GM12878 (cell line): ENCODE measurements around the gene RYR2. TPM values are rescaled to one million over a fixed set of nuclear protein-coding genes. Genes with fewer than 3 reads are reported as not detected.

ENCODE experiments used
- ATAC-seq: fragments of 200-7000 bp; cut with Tn5 transposase; 3 replicates; pipeline ENCODE4 v1.9.1; 2020; ENCODE audit warnings: mild to moderate bottlenecking, moderate library complexity
- BruUV-seq: library from RNA; stranded (reverse); fragments of 400-500 nt; replicated peaks from 2 replicates; lab custom pipeline; 2021; lab: Mats Ljungman, UMichigan
- CTCF ChIA-PET: fragments of 300-600 bp; sonication (Branson Sonifier 250); formaldehyde crosslinking; extraction: SDS; loops from one replicate; lab custom pipeline; 2021; ENCODE audit warnings: inconsistent platforms; lab: Yijun Ruan, JAX
- POLR2A ChIA-PET: fragments of 350-600 bp; formaldehyde crosslinking; extraction: SDS; loops from one replicate; lab custom pipeline; 2021; ENCODE audit warnings: inconsistent platforms; lab: Charles Lee
- RAD21 ChIA-PET: fragments of 300-600 bp; sonication (Branson Sonifier 250); formaldehyde crosslinking; loops from one replicate; lab custom pipeline; 2023; ENCODE audit warnings: antibody characterized with exemption; ENCODE audit not compliant: unreplicated experiment; lab: Charles Lee
- SMC1A ChIA-PET: fragments of 300-600 bp; sonication (Branson Sonifier 250); formaldehyde crosslinking; loops from one replicate; lab custom pipeline; 2023; ENCODE audit not compliant: unreplicated experiment, uncharacterized antibody; lab: Charles Lee
- DNase-seq: peaks from one replicate; pipeline ENCODE4 v3.0.0-alpha.2; 2011; ENCODE audit warnings: low read depth, low spot score
- FAIRE-seq: peaks from 3 replicates; lab custom pipeline; 2011; peaks lifted over from hg19 to GRCh38; lab: Jason Lieb, UNC
- H2AFZ ChIP-seq: 2 replicates; pipeline ENCODE4 v1.6.0; 2011; ENCODE audit warnings: low read depth, low read length, control low read depth; ENCODE audit not compliant: control insufficient read depth
- H3K27ac ChIP-seq: 2 replicates; pipeline ENCODE4 v1.5.1; 2011; ENCODE audit warnings: control low read depth; ENCODE audit not compliant: control insufficient read depth, insufficient read depth
- H3K27me3 ChIP-seq, 2 experiments: replicated peaks in 1 of 2; 2 replicates each; pipeline versions ENCODE4 v1.6.0 to v1.6.1; 2011; ENCODE audit warnings: low read length in 1 of 2; ENCODE audit not compliant: control insufficient read depth in 2 of 2, insufficient read depth in 2 of 2
- H3K36me3 ChIP-seq, 2 experiments: 2 replicates each; pipeline ENCODE4 v1.5.1; 2011; ENCODE audit warnings: low read length in 1 of 2; ENCODE audit not compliant: control insufficient read depth in 2 of 2, insufficient read depth in 2 of 2
- H3K4me1 ChIP-seq: 2 replicates; pipeline ENCODE4 v1.6.1; 2011; ENCODE audit warnings: mild to moderate bottlenecking, low read length, moderate library complexity, mixed read lengths; ENCODE audit not compliant: control insufficient read depth, insufficient read depth
- H3K4me2 ChIP-seq: 2 replicates; pipeline ENCODE4 v1.6.0; 2011; ENCODE audit warnings: control low read depth; ENCODE audit not compliant: control insufficient read depth, insufficient read depth
- H3K4me3 ChIP-seq: fragments of 200-600 bp; sonication (generic); 2 replicates; pipeline ENCODE4 v1.5.1; 2016
- H3K79me2 ChIP-seq: 2 replicates; pipeline ENCODE4 v1.6.0; 2011; ENCODE audit warnings: low read length; ENCODE audit not compliant: control insufficient read depth, insufficient read depth
- H3K9ac ChIP-seq: 2 replicates; pipeline ENCODE4 v1.8.0; 2011; ENCODE audit warnings: low read length, control low read depth, mixed read lengths; ENCODE audit not compliant: control insufficient read depth, insufficient read depth
- H3K9me3 ChIP-seq: replicated peaks from 3 replicates; pipeline ENCODE4 v1.5.1; 2011; ENCODE audit warnings: mild to moderate bottlenecking, low read length; ENCODE audit not compliant: control insufficient read depth, insufficient read depth
- H4K20me1 ChIP-seq: 2 replicates; pipeline ENCODE4 v1.6.0; 2011; ENCODE audit not compliant: control insufficient read depth, insufficient read depth
- BMI1 ChIP-seq: fragments of 450-650 bp; IDR thresholded peaks from 2 replicates; pipeline ENCODE4 v1.6.1; 2016; ENCODE audit warnings: mild to moderate bottlenecking, moderate library complexity, borderline replicate concordance
- CREM ChIP-seq: IDR thresholded peaks from 2 replicates; pipeline ENCODE4 v1.6.1; 2014; ENCODE audit warnings: antibody characterized with exemption, low read depth
- EP300 ChIP-seq, 2 experiments: fragments of 150-350 bp in 1 of 2; IDR thresholded peaks; 2 replicates each; pipeline ENCODE4 v1.6.1; 2011 to 2012; ENCODE audit warnings: low read depth in 2 of 2, low read length in 2 of 2, borderline replicate concordance in 1 of 2, improper control_type of control experiment in 1 of 2, inconsistent platforms in 1 of 2; ENCODE audit not compliant: control insufficient read depth in 1 of 2
- IKZF2 ChIP-seq, 2 experiments: fragments of 450-650 bp; IDR thresholded peaks; 2 replicates each; pipeline ENCODE4 v1.6.1; 2017; ENCODE audit warnings: mild to moderate bottlenecking in 2 of 2, moderate library complexity in 2 of 2
- JUND ChIP-seq: IDR thresholded peaks from 2 replicates; pipeline ENCODE4 v1.6.1; 2012; ENCODE audit warnings: low read depth, mild to moderate bottlenecking, low read length, improper control_type of control experiment, moderate library complexity
- KLF5 ChIP-seq: fragments of 450-650 bp; IDR thresholded peaks from 2 replicates; pipeline ENCODE4 v1.6.1; 2014; ENCODE audit warnings: mild to moderate bottlenecking; ENCODE audit not compliant: partially characterized antibody
- POLR2A ChIP-seq: IDR thresholded peaks from 2 replicates; pipeline ENCODE4 v1.6.1; 2011; ENCODE audit warnings: low read depth, mild to moderate bottlenecking, low read length
- in situ Hi-C: fragments of 300-500 bp; cut with MboI; formaldehyde crosslinking; loops from 9 replicates; pipeline ENCODE4 v1.14.3; 2018; ENCODE audit warnings: mixed read lengths
- intact Hi-C: fragments of 100-400 bp; cut with micrococcal nuclease; formaldehyde crosslinking; loops from one replicate; pipeline ENCODE4 v1.14.2; 2022; ENCODE audit not compliant: unreplicated experiment
- polyA plus RNA-seq, 11 experiments: library from polyadenylated mRNA; depleted of rRNA in 4 of 11; unstranded in 6 of 11; stranded (reverse) in 5 of 11; fragments of >200 nt; fragmentation: Nextera tagmentation in 4 of 11; fragmentation: Illumina TruSeq in 1 of 11; extraction: Ambion mirVana in 4 of 11; extraction: Trizol in 1 of 11; gene quantifications; 1 replicate in 1 of 11; 2 replicates in 10 of 11; pipeline versions ENCODE4 v1.2.1 to v1.2.3, GENCODE V29; 2011 to 2016; ENCODE audit warnings: inconsistent platforms in 2 of 11, missing spikeins in 2 of 11, low read depth in 1 of 11
- total RNA-seq, 4 experiments: library from RNA; depleted of rRNA in 3 of 4; stranded (reverse); fragments of >200 nt in 3 of 4; fragmentation: Illumina TruSeq in 1 of 4; extraction: Trizol in 1 of 4; gene quantifications; 2 replicates each; pipeline versions ENCODE4 v1.2.1 to v1.2.3, GENCODE V29; 2013 to 2021
- TF ChIP-seq, protein P1 (sequence below): IDR thresholded peaks from 2 replicates; pipeline ENCODE4 v1.6.1; 2011; ENCODE audit warnings: borderline replicate concordance, low read depth, mild to moderate bottlenecking, moderate library complexity, mixed read lengths, low read length; ENCODE audit not compliant: insufficient read depth; ENCODE audit errors: extremely low read length
- TF ChIP-seq, protein P2 (sequence below): fragments of 450-650 bp; IDR thresholded peaks from 2 replicates; pipeline ENCODE4 v1.6.1; 2014; ENCODE audit warnings: mild to moderate bottlenecking

Gene RYR2
- total and polyA plus RNA-seq, 10 of the 15 experiments (the other 5 are each of a cell fraction or from before 2014, with no cell fraction given) = 0.01 to 0.04 TPM; not detected in 8

DNA sequence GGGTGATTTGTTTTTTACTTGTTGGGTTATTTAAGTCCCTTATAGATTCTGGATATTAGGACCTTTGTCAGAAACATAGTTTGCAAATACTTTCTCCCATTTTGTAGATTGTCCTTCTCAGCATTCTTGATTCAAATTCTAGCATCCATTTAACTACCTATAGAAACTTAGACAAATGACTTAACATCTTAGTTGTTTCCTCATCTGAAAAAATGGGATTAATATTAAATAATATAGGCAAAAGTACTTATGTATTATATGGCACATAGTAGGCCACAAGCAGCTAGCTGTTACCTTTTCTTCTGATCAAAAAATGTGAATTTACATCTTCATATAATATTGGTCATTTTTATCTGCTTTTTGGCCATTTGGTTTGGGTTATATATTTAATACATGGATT lies 541.3 kb downstream of the RYR2 start:
- Histone ChIP-seq H3K27ac (no peak overlapping the region), H2AFZ (no peak overlapping the region), H3K4me3 (no peak overlapping the region), H3K36me3 (no peaks in the 10 kb centered on the region), H3K27me3 (no peaks in the 10 kb centered on the region), H3K9ac (no peak overlapping the region), H3K4me2 (no peak overlapping the region), H3K9me3 (no peaks in the 10 kb centered on the region), H3K79me2 (no peaks in the 10 kb centered on the region), H3K4me1 (no peaks in the 10 kb centered on the region), H4K20me1 (no peaks in the 10 kb centered on the region)
- in situ Hi-C loops (no loop called here), intact Hi-C loops (no loop called here)
- RAD21 ChIA-PET = no interaction called here
- FAIRE-seq (no peak), DNase-seq (no peak), ATAC-seq (no peak)
- no TSS peak for BruUV-seq
- CTCF ChIA-PET = no interaction called here
- no peak for TF ChIP-seq KLF5
- TF ChIP-seq EP300 (IDR thresholded peaks at IDR 0.05; ENCODE audit: borderline replicate concordance in 1 of 2, control insufficient read depth in 1 of 2, low read depth in 2 of 2, low read length in 2 of 2) = no peak
- TF ChIP-seq BMI1 = no peak
- TF ChIP-seq POLR2A = no peak
- no peak for TF ChIP-seq CREM
- TF ChIP-seq, protein P1, sequence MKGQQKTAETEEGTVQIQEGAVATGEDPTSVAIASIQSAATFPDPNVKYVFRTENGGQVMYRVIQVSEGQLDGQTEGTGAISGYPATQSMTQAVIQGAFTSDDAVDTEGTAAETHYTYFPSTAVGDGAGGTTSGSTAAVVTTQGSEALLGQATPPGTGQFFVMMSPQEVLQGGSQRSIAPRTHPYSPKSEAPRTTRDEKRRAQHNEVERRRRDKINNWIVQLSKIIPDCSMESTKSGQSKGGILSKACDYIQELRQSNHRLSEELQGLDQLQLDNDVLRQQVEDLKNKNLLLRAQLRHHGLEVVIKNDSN = no peak
- TF ChIP-seq IKZF2 (IDR thresholded peaks at IDR 0.05) = no peak
- TF ChIP-seq, protein P2, sequence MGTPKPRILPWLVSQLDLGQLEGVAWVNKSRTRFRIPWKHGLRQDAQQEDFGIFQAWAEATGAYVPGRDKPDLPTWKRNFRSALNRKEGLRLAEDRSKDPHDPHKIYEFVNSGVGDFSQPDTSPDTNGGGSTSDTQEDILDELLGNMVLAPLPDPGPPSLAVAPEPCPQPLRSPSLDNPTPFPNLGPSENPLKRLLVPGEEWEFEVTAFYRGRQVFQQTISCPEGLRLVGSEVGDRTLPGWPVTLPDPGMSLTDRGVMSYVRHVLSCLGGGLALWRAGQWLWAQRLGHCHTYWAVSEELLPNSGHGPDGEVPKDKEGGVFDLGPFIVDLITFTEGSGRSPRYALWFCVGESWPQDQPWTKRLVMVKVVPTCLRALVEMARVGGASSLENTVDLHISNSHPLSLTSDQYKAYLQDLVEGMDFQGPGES = no peak
- no peak for TF ChIP-seq JUND
- SMC1A ChIA-PET = no interaction called here
- POLR2A ChIA-PET = no interaction called here
